Measurements from ENCODE around the gene HAGH.

The HAGH gene

GRCh38 chr16:1831186-1832075 lies 4.8 kb upstream of the HAGH start:
- peak; percentile 26 for DNase-seq

GRCh38 chr16:1830213-1830612 lies 3.6 kb upstream of the HAGH start:
- no peak for DNase-seq

- peak; percentile 15 for DNase-seq
Measured at GRCh38 chr16:1828645-1829410, 2.2 kb upstream of the HAGH start.

DNA sequence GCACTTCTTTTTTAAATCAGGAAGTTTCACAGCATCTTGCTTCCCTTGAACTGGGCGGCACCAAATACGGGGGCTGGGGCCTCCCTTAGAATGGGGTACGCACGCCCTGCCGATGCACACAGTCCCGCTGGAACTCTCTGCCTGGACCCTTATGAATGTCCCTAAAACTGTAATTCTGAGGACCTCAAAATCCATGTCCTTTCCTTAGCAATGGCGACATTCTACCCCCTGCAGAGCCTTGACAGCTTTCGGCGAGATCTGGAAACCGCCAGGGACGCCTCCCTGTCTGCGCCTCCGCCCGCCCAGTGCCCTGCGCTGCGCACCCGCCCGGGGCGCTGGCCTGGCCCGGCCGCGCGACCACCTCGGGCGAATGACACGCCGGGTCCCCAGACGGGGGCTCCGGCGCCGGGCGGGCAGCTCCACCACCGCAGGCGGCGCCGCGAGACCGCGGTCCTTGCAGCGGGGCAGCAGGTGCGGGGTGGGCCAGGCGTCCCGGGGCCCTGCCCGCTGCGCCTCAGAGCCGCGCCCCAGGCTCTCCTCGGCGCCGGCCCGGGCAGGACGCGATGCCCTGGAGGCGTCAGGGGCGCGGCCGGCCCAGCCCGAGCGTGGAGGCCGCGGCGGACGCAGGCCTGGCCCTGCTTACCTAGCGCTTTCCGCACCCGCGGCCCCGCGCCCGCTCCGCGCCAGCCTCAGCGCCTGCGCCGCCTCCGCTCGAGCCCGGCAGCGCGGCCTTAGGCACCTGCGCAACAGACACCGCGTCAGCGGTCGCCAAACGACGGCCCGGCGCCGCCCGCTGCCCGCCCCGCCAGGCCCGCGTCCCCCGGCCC lies 548 bp downstream of the HAGH start:
- DNase-seq: peak; percentile 83

GRCh38 chr16:1825381-1825863 lies 1.2 kb downstream of the HAGH start:
- no peak for DNase-seq

- DNase-seq: no peak
Measured at GRCh38 chr16:1823821-1824220, 2.8 kb downstream of the HAGH start.

DNA sequence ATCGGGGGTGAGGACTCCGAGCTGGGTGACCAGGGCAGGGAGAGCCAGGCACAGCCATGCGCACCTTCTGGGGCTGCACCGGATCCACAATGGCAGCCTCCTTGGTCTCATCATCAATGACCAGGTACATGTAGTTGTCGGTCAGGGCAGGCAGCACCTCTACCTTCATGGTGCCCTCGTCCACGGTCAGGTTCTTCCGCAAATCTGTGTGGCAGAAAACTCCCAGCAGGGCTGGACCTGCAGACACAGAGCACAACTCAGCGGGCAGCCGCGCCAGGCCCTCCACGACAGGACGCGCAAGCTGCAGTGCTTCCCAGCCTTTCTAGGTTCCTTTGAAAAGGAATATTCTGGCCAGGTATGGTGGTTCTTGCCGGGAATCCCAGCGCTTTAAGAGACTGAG lies 3.8 kb downstream of the HAGH start:
- no peak for DNase-seq

DNA sequence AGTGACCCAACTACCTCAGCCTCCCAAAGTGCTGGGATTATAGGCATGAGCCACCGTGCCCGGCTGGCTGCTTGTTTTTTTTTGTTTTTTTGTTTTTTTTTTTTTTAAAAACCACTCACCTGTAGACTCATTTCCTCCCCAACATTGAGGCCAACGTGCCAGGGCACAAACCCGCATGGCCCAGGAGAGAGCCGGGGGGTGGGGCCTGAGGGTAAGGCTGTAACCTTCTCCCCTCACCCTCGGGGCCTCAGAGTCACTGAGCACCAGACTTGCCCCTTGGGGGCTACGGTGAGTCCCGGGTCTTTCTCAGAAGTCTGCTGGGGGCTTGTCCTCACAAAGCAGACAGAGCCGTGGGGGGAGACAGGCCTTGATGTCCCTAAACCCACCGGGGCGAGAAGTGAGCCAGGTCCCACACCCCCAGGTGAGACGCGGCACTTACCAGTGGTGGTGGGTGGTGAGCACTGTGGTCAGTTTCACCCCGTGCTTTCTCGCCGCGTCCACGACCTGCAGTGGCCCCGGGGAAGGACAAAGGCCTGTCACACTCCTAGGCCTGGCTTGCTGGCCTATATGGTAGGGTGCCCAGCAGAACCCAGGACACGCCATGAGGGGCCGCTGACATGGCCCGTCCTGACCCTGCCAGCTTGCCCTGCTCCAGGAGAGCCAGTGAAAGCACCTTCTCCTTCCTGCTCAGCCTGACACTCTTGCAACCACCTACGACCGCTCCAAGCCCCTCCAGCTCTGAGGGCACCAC lies 4.6 kb downstream of the HAGH start:
- no peak for DNase-seq

DNA sequence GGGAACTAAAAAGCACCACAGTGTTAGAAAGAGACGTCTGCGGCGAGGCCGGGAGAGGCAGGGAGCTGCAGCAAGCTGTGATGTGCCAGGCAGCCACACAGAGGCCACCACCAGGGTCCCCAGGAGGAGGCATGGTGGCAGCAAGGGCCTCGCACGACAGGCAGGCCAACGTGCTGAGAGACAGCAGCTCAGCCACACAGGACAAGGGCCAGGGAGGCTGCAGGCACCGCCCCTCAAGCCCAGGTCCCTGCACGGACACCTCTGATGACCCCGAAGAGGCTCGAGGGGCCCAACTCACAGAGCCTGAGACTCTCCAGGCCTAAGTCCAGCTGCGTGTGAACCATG lies 5.7 kb downstream of the HAGH start:
- DNase-seq: no peak

- no peak for DNase-seq
Measured at GRCh38 chr16:1820096-1820945, 6.3 kb downstream of the HAGH start.

- no peak for DNase-seq
Measured at GRCh38 chr16:1819611-1820010, 7.0 kb downstream of the HAGH start.

- DNase-seq: no peak
Measured at GRCh38 chr16:1818873-1819525, 7.6 kb downstream of the HAGH start.

DNA sequence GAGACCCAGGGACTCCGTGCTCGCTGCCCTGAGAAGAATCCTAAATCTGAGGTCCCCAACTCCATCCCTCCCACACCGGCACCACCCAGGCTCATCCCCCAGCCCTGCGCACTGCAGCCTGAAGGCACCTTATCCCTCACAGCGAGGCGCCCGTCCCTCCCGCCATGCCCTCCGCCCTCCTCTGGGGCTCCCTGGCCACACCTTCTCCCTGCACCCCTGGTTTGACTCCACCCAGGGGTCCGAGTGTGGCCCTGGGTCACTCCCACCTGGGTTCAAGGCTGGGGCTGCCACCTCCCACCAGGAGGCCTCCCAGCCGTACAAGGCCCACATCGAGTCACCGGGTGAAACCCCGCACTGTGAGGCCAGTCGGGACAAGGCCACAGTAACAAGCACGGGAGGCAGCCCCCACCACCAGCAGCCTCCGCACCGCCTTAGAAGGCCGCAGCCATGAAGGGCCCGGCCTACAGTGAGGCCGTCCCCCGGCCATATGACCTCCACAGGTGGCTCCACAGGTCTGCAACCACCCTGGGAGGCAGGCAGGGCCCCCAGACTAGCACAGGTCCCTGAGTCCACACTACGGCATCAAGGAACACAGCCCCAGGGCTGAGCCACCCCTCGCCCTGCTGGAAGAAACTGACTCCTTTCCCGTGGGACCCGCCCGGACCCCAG lies 8.3 kb downstream of the HAGH start:
- no peak for DNase-seq

DNA sequence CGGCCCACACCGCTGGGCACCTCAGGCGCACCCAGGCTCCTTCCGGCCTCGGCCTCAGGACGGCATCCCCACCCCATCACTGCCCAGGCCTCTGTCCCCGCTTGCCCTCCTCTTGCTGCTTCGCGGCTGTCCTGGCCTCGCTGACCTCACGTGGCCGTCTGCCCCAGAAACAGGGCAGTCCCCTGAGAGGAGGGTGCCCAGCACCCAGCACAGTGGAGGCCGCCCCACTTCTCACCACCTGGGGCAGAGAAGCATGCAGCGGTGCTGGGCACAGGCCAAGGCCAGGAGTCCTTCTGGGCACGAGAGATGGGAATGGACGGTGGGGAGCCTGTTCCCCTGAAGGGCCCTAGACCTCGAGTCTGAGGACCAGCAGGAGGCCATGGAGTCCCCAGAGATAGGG lies 8.9 kb downstream of the HAGH start:
- DNase-seq: no peak

DNA sequence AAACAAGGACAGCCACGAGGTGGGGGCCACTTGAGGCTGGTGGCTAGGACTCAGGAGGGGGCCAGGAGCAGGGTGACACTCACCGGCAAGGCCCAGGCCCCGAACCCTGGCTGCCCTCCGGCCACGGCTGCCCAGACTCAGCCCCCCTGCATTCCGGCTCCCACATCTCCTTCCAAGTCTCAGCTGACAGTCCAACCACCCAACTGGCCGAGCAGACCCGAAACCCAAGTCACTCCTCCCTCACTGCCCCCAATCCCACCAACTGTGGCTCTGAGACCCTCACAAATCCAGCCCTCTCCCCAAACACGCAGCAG lies 9.4 kb downstream of the HAGH start:
- DNase-seq: no peak

- DNase-seq: no peak
Measured at GRCh38 chr16:1816396-1817275, 10.0 kb downstream of the HAGH start.

- DNase-seq: no peak
Measured at GRCh38 chr16:1815461-1815860, 11.2 kb downstream of the HAGH start.

- peak; percentile 74 for DNase-seq
Measured at GRCh38 chr16:1812732-1813163, 13.9 kb downstream of the HAGH start.

- no peak for DNase-seq
Measured at GRCh38 chr16:1810536-1810935, 16.1 kb downstream of the HAGH start.

Measured in activated CD8-positive, alpha-beta memory T cell treated with anti-CD3 and anti-CD28 coated beads, Interleukin-2, amount 50 U/mL, for 48 hours (primary cell).